T-helper 2 cell treated with Interferon-gamma antibody and Interleukin-4, amounts not matched to agents 100 ng/mL and 5 ng/mL, for 36 hours (primary cell): Measurements from ENCODE around the gene MROH2A. TPM values are rescaled to one million over a fixed set of nuclear protein-coding genes. Genes with fewer than 3 reads are reported as not detected.

Experiments used
- intact Hi-C: fragments of 100-400 bp; cut with micrococcal nuclease; formaldehyde crosslinking; loops from one replicate; pipeline ENCODE4 v1.15.1; 2023
- total RNA-seq: library from RNA; stranded (reverse); gene quantifications from 2 replicates; pipeline ENCODE4 v1.2.3, GENCODE V29; 2022

Gene MROH2A
- total RNA-seq, 1 donor from 2014 or later, result not detected

- intact Hi-C loops, result no loop called here
These were observed 59.6 kb downstream of the MROH2A start for GRCh38 chr2:233837694-233838229.

- intact Hi-C loops, result no loop called here
These were observed 60.1 kb downstream of the MROH2A start for GRCh38 chr2:233838251-233838650.

- intact Hi-C loops, result no loop called here
These were observed 60.8 kb downstream of the MROH2A start for GRCh38 chr2:233838726-233839446.

- intact Hi-C loops, result no loop called here
These were observed 61.3 kb downstream of the MROH2A start for GRCh38 chr2:233839447-233839820.

GRCh38 chr2:233840520-233840919, 62.4 kb downstream of the MROH2A start:
- intact Hi-C loops, result no loop called here

GRCh38 chr2:233841183-233841582, 63.1 kb downstream of the MROH2A start:
- intact Hi-C loops, result no loop called here

GRCh38 chr2:233844064-233844807, 66.1 kb downstream of the MROH2A start:
- intact Hi-C loops, result no loop called here

GRCh38 chr2:233844836-233845235, 66.7 kb downstream of the MROH2A start:
- intact Hi-C loops, result no loop called here

- intact Hi-C loops, result no loop called here
These were observed 67.4 kb downstream of the MROH2A start for GRCh38 chr2:233845301-233846060.

- intact Hi-C loops, result no loop called here
These were observed 68.5 kb downstream of the MROH2A start for GRCh38 chr2:233846387-233847247.

- intact Hi-C loops, result no loop called here
These were observed 69.2 kb downstream of the MROH2A start for GRCh38 chr2:233847248-233847898.

GRCh38 chr2:233848276-233848675, 70.1 kb downstream of the MROH2A start:
- intact Hi-C loops, result no loop called here

- intact Hi-C loops, result loop anchor here (10.0 kb wide), 2 partner anchors 255 to 1155 kb away; partner anchors contain the start of gene GIGYF2
These were observed 71.6 kb downstream of the MROH2A start for GRCh38 chr2:233849607-233850271.

GRCh38 chr2:233850745-233851144, 72.6 kb downstream of the MROH2A start:
- intact Hi-C loops, result loop anchor here (10.0 kb wide), 2 partner anchors 254 to 1156 kb away; partner anchors contain the start of gene GIGYF2

GRCh38 chr2:233851169-233851568, 73.0 kb downstream of the MROH2A start:
- intact Hi-C loops, result loop anchor here (10.0 kb wide), 2 partner anchors 254 to 1156 kb away; partner anchors contain the start of gene GIGYF2

GRCh38 chr2:233852056-233852455, 73.9 kb downstream of the MROH2A start:
- intact Hi-C loops, result loop anchor here (10.0 kb wide), 2 partner anchors 253 to 1157 kb away; partner anchors contain the start of gene GIGYF2

- intact Hi-C loops, result loop anchor here (10.0 kb wide), 2 partner anchors 251 to 1159 kb away; partner anchors contain the start of gene GIGYF2
These were observed 75.2 kb downstream of the MROH2A start for GRCh38 chr2:233853353-233853752.

GRCh38 chr2:233853883-233854240, 75.7 kb downstream of the MROH2A start:
- intact Hi-C loops, result loop anchor here (1.0 to 10.0 kb wide), 4 partner anchors 14 to 1159 kb away; partner anchors contain the start of genes ARL4C, GIGYF2 and MSL3B
